T-helper 1 cell (primary cell): Measurements from ENCODE around the gene AGBL3.
A peak's percentile ranks its signal among the peaks of the same experiment; 100 is the strongest.

Source experiments
- DNase-seq, 5 donors: peaks; one replicate each; pipeline ENCODE4 v3.0.0-alpha.2; 2012 to 2020

The AGBL3 gene

DNA sequence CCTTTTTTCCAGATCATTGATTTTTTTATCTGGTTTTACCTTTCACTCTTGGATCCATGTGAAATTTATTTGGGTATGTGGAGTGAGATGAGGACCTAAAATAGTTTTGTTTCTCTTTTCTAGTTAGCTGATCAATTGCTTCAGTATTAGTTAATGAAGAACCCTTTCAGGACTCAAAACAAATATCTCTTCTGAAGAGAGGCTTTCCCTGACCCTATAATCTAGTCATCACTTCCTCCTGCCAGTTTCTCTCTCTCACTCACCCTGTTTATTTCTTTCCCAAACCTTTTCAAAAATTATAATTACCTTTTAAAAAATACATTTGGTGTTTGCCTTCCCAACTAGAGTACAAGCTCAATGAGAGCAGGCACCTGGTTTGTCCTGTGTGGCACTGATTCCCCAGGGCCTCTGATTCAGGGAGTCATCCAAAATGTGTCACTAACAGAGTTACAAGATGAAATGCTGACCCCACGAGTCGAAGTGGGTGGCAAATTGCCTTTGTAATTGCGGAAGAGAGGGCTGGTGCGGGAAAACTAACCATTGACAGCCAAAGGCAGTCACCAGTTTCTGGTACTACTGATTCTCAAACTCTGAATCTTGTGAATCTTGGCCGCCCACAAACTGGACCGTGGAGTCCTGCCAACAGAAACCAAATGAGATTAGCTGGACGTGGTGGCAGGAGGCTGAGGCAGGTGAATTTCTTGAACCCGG, 163.9 kb downstream of the AGBL3 start:
- DNase-seq: no peak

DNA sequence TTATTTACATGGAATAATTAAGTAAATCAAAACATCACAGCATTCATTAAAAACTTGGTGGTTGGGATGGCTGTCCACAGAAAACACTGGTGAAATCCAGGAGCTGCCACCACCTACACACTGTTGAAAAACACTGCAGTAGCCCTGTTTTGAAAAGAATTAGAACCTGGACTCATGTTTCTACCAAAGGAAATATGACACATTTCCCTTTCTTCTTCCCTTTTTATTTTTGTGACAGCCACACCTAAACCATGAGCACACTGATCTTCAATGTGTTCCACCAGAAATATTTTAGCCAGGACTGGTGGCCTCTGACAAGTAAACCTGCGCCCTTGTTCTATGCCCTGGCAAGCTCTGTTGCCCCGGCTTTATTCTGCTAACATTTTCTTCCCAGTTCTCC, 164.8 kb downstream of the AGBL3 start:
- no peak for DNase-seq

DNA sequence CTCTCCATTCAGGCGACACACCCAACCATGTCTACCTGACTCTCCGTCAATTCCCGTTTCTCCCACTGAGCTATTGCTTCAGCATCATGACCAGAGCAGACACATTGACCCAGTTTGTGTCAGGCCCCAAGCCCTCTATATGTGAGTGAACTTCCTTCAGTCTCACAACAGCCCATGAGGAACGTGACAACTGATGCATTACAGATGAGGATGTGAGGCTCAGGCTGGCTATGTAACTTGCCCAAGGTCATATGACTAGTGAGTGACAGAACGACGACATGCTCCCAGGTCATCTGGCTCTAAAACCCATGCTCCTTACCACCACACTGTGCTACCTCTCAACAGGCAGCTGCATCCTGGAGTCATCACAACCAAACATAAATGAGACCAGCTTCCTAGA, 165.2 kb downstream of the AGBL3 start:
- DNase-seq: no peak

DNA sequence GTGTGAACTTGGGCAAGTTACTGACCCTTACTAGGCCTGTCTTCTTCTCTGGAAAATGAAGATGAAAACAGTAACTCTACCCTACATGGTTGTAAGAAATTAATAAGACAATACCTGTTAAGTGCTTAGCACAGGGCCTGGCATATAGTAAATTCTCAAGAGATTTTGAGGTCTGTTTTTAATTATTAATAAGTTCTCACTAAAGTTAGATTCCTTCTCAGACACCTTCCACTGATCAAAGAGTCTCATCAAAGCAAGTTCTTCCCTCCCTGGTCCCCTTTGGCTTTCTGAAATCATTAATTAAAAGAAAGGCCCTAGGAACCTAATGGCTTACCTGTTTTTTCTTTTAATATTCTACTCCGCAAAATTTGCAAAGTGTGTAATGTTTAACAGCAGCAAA, 166.1 kb downstream of the AGBL3 start:
- no peak for DNase-seq

DNA sequence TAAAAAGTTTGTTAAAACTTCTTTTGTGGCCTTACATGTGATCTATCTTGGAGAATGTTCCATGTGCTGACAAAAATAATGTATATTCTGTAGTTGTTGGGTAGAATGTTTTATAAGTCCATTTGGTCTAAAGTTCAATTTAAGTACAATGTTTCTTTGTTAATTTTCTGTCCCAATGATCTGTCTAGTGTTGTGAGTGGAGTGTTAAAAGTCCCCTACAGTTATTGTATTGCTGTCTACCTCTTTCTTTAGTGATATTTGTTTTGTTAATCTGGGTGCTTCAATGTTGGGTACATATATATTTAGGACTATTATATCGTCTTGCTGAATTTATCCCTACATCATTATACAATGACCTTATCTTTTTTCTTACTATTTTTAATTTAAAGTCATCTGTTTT, 168.4 kb downstream of the AGBL3 start:
- no peak for DNase-seq

DNA sequence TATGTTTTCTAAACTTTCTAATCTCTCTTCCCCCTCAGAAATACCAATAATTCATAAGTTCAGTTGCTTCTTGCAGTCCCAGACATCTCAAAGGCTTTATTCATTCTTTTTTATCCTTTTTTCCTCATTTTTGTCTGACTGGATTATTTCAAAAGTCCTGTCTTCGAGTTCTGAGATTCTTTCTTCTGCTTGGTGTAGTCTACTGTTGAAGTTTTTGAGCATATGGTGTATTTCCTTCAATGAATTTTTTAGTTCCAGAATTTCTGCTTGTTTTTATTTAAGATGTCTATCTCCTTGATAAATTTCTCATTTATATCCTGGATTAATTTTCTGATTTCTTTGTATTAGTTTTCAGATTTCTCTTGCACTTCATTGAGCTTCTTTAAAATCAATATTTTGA, 170.0 kb downstream of the AGBL3 start:
- DNase-seq: no peak

DNA sequence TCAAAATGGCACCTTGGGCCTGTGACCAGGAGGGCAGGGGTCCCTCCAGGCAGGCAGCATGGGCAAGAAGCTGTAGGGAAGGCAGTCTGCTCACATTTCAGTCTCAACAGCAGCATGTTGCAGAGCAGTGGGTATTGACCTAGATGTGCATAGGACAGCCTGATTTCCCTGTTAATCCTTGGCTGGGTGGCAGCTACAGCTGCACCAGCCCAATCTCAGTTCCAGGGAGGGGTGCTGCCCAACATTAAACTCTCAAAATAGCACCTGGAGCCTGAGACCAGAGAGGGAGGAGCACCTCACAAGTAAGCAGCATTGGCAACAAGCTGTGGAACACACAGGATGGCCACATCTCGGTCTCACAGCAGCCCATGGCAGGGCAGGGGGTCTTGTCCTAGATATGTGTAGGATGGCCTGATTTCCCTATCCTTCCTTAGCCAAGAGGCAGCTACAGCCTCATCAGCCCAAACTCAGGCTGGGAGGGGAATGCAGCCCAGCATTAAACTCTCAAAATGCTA, 171.9 kb downstream of the AGBL3 start:
- DNase-seq: no peak

DNA sequence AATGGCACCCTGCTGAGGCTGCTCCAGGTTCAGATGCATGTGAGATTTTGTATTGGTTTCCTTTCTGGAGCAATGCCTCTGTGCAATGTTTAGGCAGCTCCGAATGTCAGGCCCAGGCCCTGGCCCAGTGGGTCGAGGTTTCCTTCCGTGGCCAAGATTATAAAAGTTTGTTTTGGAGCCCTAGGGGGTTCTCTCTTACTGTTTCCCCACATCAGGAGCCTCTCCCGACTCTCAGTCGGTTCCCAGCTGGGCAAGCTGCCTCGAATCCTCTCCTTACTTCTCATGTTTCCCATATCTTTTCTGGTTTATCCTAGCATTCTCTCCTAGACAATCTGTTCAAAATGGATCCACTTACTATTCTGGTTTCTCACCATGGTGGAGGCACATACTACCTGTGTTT, 172.6 kb downstream of the AGBL3 start:
- no peak for DNase-seq

DNA sequence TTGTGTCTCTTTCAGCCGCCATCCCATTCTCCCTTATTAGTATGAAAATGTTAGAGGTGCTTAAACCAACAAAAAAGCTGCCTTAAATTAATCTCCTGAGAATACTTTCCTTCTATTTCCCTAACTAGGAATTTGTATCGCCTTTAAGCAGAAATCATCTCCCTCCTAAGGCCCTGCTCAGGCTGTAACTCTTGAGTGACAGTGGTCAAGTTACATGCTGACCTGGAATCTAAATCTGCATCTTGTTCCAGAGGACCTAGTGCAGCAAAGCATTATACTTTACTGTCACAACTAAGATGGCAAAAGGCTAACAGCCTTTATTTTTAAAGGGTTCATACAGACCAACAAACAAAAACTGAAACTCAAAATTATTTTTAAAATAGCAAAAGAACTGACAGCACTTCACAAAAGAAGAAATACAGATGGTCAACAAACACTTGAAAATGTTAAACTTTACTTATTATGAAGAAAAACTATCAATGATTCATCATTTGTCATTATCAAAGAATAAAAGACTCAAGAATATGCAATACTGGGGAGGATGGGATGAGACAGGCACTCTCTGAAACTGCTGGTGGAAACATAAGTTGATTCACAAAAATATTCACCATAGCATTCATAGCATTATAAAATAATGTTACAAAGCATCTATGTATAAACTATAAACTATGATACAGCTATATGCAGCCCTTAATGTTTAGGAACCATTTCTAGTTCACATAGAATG, 173.2 kb downstream of the AGBL3 start:
- no peak for DNase-seq

DNA sequence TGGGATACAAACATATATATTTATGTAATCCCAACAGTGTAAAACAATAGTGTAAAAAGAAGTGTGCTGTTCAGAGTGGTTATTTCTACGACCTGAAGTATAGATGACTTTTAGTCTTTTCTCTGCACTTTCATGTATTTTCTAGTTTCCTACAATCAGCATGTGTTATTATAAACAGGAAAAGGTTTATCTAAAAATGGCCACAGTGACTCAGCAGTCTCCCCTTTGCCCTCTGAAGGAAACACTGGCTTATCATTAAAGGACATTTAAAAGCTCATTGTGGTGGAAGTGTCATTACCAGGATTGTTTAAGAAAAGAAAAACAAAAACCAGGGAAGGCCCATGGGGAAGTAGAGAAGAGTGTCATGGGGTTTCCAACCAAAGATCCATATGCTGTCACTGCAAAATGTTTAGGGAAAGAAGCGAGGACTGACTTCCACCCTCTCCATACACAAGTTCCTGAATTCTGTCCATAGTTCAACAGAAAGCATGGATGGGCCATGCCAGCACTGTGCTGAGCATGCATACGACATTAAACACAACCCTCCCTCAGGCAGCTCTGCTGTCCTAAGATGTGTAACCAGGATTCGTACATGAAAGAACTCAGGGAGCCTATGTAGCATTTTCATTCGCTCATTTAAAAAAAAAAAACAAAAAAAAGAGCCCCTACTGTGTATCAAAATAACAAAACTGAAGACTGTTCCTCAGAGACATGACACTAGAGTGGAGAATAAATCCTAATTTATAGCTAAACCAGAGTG, 174.0 kb downstream of the AGBL3 start:
- DNase-seq: peak in 1 of 5 donors; percentile 28

DNA sequence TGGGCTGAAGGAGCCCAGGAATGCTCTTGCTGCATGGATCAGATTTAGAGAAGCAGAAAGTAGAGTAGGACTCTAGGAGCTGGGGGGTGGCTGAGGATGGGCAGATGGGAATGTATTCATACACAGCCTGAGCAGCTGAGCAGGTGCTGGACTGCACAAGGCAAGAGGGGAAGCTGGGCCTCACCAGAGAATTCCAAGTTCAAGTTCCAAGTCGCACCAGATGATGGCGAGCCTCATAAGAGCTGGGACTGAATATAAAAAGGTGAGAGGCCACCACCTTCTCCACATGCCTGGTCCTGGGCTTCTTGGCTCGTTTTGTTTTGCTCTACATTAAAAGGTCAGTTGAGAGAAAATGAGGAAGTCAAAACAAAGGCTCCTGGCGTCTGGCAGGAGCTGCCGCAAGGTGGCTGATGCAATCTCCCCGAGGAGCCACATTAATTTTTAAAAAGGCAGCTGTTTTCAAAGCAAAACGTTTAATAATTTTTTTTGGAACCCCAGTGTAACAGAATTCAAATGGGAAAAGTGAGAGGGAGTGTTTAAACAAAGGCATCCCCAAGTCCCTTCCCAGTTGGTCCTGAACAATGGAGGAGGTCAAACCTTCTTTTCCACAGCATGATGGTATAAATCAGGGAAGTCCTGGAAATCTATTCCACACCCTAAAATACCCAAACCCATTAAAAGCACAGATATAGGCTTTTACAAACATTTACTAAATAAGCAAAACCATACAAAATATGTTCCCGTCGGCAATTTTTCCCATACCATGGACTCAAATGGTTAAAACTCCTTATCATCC, 174.7 kb downstream of the AGBL3 start:
- no peak for DNase-seq

DNA sequence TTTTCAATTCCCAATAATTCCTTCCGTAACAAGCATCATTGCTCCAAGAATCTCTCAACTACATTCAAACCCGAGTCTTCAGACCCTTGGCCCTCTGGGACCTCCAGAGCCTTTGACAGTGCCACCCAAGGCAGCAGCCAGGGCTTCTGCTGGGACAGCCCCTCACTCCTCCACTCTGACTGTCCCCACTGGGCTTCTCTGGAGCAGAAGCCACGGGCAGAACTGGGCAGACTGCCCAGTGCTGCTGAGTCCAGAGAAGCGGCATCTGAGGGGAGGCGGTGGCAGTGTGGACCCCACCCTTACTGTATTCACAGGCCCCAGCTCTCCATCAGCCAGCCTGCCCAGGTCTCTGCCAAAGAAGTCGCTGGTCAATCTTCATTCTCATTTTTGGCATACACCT, 175.4 kb downstream of the AGBL3 start:
- DNase-seq: no peak

DNA sequence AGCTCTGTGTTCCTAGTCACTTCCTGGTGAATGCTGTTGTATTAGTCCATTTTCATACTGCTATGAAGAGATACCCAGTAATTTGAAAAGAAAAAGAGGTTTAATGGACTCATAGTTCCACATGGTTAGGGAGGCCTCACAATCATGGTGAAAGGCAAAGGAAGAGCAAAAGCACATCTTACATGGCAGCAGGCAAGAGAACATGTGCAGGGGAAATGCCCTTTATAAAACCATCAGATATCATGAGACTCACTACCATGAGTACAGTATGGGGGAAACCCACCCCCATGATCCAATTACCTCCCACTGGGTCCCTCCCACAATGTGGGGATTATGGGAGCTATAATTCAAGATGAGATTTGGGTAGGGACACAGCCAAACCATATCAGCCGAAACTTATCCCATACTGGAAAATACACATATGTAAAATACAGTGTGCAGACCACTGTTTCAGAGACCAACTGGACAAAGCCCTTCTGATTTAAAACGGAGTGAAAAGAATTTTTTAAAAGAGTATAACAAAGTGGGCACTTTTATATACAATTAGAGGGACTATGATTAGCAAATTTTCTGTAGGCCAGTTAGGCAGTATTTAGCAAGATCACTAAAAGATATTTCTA, 176.2 kb downstream of the AGBL3 start:
- no peak for DNase-seq

DNA sequence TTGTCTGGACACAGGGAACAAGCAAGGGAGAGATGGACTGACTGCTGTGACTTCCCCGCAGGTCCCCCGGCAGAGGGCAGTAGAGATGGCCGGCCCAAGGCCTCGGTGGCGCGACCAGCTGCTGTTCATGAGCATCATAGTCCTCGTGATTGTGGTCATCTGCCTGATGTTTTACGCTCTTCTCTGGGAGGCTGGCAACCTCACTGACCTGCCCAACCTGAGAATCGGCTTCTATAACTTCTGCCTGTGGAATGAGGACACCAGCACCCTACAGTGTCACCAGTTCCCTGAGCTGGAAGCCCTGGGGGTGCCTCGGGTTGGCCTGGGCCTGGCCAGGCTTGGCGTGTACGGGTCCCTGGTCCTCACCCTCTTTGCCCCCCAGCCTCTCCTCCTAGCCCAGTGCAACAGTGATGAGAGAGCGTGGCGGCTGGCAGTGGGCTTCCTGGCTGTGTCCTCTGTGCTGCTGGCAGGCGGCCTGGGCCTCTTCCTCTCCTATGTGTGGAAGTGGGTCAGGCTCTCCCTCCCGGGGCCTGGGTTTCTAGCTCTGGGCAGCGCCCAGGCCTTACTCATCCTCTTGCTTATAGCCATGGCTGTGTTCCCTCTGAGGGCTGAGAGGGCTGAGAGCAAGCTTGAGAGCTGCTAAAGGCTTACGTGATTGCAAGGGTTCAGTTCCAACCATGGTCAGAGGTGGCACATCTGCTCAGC, 178.2 kb downstream of the AGBL3 start:
- no peak for DNase-seq

DNA sequence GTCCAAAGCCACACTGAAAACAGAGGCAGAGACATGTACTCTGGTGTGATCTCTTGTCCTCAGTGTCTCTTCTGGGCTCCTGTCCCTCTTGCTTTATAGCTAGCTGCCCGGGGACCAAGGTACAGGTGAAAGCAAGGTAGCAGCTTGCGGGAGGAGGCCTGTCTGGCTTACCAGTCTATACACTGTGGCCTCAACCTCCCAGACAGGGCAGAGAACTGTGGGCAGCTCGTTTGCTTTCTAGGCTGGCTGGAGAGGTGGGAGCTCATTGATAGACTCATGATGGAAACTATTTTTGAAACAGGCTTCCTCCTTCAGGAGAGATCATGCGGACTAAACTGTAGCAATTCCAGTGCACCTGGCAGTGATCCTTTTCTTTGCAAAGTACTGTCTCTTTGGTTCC, 179.6 kb downstream of the AGBL3 start:
- DNase-seq: no peak

DNA sequence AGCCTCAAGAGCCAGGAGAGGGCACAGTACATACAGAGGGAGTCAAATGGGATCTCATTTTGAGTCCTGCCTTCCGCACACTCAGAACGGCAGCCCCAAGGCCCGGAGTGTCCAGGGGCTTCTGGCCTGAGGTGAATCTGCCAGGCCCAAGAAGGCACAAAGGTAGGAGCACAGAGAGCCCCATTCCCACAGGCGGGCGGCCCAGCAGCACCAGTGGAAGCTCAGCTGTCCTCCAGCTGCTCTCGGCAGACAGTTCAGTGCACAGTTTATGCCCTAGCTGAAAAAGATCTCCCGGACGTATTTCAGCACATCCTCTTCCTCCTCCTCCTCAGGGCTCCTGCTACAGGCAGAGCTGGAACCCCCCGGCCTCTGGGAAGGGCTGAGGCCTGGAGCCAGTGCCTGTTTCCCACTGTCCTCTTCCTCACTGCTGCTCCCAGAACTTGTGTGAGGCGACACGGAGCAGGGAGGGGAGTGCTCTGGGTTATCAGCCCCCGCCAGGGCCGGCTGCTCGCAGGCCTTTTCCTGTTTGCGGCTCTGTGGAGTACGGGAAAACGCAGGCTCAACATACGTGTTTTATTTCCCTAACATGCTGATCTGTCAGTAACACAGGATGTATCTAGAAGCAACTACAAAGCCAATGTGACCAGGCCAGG, 180.2 kb downstream of the AGBL3 start:
- DNase-seq: no peak

DNA sequence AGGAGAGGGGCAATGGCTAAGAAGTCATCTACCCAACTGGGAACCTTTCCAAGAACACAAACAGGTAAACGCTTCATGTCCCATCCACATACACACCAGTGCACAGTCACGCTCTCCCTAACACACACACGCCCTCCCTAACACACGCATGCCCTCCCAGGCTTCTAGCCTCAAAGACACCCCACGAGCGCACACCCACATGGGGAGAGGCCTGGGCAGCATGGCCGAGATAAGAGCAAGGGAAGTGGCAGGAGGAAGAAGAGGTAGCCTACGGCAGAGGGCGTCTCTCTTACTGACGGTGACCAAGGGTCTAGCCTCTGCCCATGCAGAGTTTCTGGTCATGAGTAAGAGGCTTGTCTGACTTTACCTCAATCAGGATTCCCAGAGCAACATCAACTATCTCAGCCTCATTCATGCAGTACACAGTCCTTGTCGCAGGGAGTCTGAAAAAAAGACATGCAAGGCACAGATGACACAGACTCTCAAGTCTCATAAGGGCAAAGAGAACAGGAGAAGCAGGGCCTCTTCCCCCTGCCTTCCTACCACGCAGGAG, 181.1 kb downstream of the AGBL3 start:
- no peak for DNase-seq

DNA sequence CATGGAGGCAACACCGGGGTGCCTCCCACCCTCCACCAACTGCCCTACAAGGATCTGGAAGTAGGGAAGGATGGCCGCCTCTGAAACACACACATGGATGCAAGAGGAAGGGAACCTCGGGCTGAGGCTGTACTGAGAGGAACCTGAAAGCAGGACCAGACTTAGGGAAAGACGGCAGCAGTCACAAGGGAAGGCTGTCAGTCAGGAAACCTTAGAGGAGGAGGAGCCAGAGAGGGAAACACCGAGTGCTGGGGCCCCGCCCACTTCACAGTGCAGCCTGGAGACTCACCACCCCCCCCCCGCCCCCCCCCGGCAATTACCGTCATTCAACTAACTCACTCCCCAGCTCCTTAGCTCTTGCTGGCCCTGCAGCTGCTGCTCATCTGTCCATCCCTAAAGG, 181.7 kb downstream of the AGBL3 start:
- DNase-seq: no peak

DNA sequence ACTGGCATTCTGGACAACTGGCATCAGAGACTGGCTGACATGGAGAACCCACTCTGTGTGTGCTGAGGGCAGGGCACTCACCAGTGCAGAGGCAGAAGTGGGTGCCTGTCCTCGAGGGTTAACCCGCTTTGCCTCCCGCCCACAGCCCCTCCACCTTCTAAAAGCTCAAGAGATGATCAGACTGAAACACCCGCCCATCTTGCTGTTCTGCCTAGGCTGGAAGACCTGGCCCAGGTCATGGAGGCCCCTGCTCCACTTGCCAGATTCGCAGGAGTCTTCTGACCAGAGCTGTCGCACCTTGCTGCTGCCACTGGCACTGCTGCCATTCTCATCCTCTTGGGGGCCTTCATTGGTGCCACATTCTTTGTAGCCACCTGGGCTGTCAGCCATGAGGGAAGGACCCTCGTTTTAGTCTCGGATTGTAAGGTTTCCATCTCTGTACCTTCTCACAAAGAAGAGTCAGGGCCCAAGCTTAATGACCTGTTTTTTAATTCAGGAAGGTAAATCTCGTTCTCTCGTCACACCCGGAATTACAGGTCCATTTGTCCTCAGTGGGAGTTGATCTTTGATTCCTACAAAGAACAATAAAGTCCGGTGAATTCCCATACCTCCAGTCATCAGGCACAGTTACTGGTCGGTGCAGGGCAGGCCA, 182.3 kb downstream of the AGBL3 start:
- DNase-seq: no peak
